HG03520 (cell line): ENCODE measurements around the gene VEGFC.

Source experiments
- ATAC-seq: cut with Tn5 transposase; IDR thresholded peaks from one replicate; pipeline ENCODE4 v1.9.1; 2021; ENCODE audit warnings: mild to moderate bottlenecking, moderate library complexity; ENCODE audit not compliant: unreplicated experiment

VEGFC gene

DNA sequence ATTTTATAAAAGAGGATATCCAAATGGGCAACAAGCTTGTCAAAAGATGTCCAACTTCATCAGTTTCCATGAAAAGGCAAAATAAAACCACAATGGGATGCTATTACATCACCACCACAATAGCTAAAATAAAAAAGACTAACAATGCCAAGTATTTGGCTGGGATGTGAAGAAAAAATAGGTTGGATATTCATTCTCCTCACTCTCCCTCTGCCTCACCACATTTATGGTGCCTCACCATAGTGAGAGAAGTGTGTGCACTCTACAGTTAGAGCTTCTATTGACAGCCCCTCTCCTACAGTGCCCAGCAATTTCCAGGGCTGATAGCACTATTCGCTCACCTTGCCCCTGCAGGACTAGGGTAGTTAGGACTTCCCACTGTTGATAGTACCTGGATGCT is 25.5 kb downstream of the VEGFC start:
- no peak for ATAC-seq

- no peak for ATAC-seq
Observed at GRCh38 chr4:176762661-176763308, 29.9 kb downstream of the VEGFC start.

GRCh38 chr4:176761872-176762271 is 30.9 kb downstream of the VEGFC start:
- ATAC-seq, result no peak

GRCh38 chr4:176760471-176760870 is 32.3 kb downstream of the VEGFC start:
- no peak for ATAC-seq

GRCh38 chr4:176758731-176759130 is 34.0 kb downstream of the VEGFC start:
- ATAC-seq, result no peak

DNA sequence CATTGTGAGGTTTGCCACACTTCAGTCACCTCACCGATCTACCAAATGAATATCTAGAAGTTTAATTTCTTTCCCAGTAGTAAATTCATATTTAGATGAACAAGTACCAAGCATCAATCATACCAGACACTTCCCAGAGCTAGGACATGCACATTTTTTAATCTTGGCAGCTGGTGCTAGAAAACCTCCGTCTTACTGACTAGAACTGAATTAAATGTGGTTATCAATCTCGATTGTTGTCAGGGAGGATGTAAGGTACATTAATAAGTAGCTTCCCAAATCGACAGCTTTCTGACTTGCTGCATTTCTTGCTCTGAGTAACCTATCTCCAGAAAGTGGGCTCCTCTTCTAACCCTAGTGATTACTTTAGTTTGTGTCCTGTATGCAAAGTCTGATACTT is 34.4 kb downstream of the VEGFC start:
- ATAC-seq, result no peak

GRCh38 chr4:176755613-176756012 is 37.1 kb downstream of the VEGFC start:
- no peak for ATAC-seq

DNA sequence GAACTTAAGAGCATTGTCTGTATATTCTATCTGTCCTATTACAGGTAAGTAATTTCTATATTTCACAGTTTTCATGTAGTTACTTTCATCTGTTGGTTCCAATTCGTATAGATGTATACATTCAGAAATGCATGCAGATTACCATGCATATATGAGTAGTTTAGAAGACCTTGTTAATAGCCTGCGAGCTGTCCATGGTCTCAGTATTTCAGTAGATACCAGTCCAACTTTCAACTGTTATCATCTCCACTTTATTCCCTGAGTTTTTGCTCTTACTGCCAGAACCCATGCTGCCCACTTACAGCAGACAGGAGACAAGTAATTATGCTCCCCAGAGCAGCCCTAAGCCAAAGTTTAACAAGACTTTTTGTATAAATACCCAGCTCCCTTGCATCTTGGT is 37.7 kb downstream of the VEGFC start:
- ATAC-seq, result no peak

- no peak for ATAC-seq
Observed at GRCh38 chr4:176753049-176753448, 39.7 kb downstream of the VEGFC start.

- no peak for ATAC-seq
Observed at GRCh38 chr4:176752191-176752749, 40.5 kb downstream of the VEGFC start.

GRCh38 chr4:176751061-176751460 is 41.7 kb downstream of the VEGFC start:
- no peak for ATAC-seq

DNA sequence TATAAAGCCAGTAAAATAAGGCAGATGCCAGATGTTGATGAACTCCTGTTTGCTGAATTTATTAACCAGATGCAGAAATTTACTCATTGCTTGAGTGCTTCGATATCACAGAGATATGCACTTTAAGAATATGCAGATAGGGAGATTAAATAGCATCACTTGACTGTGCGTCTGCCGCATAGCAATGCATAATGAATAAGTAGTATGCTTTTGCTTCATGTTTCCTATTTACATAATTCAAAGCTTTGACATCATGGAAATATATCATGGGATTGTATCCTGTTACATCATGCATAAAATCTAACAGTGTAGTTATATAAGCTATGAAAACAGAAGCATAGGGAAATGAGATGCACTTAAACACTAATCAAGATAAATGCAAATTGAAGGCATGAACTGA is 45.9 kb downstream of the VEGFC start:
- ATAC-seq, result no peak

DNA sequence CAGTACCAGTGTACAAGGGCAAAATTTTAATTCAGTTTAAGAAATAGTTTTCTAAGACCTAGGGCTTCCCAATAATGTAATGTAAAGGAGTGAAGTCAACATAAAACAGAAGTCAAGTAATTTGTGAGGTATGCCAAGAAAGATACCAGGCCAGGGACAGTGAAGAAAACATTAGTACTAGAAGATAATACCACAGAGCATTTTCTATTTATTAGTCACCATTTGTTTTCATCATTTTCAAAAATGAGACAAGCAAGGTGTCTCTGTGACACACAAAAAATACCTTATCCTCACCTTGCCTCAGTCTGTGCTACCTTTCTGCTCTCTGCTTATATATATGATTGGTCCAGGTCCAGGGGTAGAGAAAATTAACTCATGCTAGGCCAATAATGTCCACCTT is 46.8 kb downstream of the VEGFC start:
- no peak for ATAC-seq

- no peak for ATAC-seq
Observed at GRCh38 chr4:176744091-176744490, 48.6 kb downstream of the VEGFC start.

DNA sequence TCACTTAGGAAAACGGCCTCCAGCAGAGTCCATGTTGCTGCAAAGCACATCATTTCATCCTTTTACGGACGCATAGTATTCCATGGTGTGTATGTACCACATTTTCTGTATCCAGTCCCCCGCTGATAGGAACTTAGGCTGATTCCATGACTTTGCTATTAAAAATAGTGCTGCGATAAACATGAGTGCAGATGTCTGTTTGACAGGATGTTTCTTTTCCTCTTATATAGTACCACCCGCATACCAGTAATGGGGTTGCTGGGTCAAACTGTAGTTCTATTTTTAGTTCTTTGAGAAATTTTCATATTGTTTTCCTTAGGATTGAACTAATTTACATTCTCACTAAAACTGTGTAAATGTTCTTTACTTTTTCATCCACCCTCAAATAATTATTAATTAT is 50.5 kb downstream of the VEGFC start:
- no peak for ATAC-seq

DNA sequence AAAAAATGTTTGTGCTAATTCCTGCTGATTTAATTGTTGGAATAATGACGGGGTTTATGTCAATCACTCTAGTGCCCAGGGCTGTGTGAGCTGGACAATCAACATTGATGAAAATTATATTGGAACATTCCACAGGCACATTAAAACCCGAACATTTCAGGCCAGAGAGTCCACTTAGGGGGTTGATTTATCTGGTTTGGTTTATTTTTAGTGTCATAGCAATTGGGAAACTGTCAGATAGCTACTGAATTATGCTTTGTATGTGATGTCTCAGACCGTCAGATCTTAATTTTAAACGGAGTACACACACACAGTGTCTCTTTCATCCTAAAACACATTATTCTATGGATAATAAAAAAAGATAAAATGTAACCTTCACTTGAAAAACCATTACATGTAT is 51.5 kb downstream of the VEGFC start:
- ATAC-seq, result no peak

GRCh38 chr4:176735300-176735699 is 57.4 kb downstream of the VEGFC start:
- no peak for ATAC-seq

GRCh38 chr4:176734461-176734860 is 58.3 kb downstream of the VEGFC start:
- no peak for ATAC-seq

- no peak for ATAC-seq
Observed at GRCh38 chr4:176729489-176729888, 63.2 kb downstream of the VEGFC start.

- no peak for ATAC-seq
Observed at GRCh38 chr4:176726803-176727202, 65.9 kb downstream of the VEGFC start.

GRCh38 chr4:176721459-176721858 is 71.3 kb downstream of the VEGFC start:
- no peak for ATAC-seq

DNA sequence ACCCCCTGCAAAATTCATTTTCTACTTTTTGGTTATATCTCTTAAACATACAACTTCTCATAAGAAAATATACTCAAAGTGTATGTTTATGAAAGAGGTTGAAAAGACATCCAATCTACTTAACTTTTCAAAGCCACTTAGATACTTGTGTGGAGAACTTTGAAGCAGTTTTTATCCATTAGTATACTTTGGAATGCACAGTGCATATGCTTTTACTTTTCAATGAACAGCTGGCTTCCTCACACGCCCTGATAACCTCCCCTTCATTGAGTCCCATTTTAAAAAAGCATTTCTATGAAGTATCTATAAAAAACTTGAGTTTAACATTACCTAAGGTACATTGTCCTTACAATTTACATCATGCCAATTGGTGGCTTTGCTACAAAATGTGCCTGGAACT is 73.8 kb downstream of the VEGFC start:
- ATAC-seq, result no peak

DNA sequence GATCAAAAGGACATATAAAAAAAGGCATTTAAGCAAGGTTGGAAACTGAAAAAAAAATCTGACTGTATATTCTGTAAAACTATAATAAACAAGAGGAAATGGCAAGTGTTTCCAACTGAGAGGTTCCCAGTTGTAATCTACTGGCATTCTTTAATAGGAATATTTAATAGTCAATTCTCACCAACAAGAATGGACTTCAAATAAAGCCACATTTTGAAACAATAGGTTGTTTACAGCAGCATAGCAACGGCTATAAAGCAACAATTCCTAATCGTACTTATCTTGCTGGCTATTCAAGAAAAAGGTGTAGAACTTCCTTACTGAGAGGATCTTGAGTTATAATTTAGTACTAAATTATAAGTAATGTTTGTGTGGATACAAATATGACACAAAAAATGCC is 75.5 kb downstream of the VEGFC start:
- no peak for ATAC-seq
